ENCODE results near the gene IRX5. TPM values are rescaled to one million over a fixed set of nuclear protein-coding genes. Genes with fewer than 3 reads are reported as not detected.

IRX5 gene
- total RNA-seq, 2 experiments from 2014 or later: not detected

GRCh38 chr16:54952195-54952594 is 21.5 kb downstream of the IRX5 start:
- ATAC-seq (ENCODE audit: poor library complexity) (no peak), DNase-seq (no peak)
- Mint-ChIP-seq H3K36me3 (ENCODE audit: low read depth) (no peaks in the 10 kb centered on the region), H3K27ac (no peak overlapping the region), H3K9me3 (no peaks in the 10 kb centered on the region), H3K4me3 (no peak overlapping the region), H3K4me1 (ENCODE audit: low read depth) (no peaks in the 10 kb centered on the region), H3K27me3 (peaks cover 37% of the 10 kb centered on the region)
- Histone ChIP-seq H3K4me1 (ENCODE audit: insufficient read depth, low read length) (no peaks in the 10 kb centered on the region), H3K4me3 (ENCODE audit: low read length) (no peak overlapping the region), H3K36me3 (ENCODE audit: insufficient read depth, low read length) (no peaks in the 10 kb centered on the region), H3K27me3 (ENCODE audit: control insufficient read depth in 1 of 2, insufficient read depth in 2 of 2, low read length in 2 of 2) (peaks cover 7 to 9% of the 10 kb centered on the region in 2 experiments), H3K9me3 (ENCODE audit: control insufficient read depth in 1 of 2, insufficient read depth in 1 of 2, low read length in 2 of 2) (peaks cover 0 to 4% of the 10 kb centered on the region in 2 experiments), H3K27ac (ENCODE audit: low read depth in 1 of 2, low read length in 2 of 2) (no peak overlapping the region)
- ChIA-PET CTCF (no interaction called here), POLR2A (no interaction called here)
- TF ChIP-seq CTCF (IDR thresholded peaks at IDR 0.05): no peak
- intact Hi-C loops (cut with DNase I, micrococcal nuclease): no loop called here

DNA sequence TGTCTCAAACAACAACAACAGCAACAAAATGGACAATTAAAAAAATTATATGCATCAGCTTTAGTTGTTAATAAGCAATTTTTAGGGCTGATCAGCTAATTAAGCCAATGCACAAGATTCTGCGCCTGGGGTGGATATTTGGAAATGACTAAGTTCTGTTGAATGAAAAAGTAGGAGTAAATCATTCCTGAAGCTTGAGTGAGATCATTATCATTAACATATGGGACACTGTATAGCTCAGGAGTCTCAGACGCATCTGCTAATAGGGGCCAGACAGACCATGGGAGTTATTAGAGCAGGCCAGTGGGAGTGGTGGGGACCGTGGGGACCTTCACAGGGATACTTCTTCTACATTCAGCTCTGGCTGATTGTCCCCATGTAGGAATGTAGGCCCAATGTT is 22.8 kb downstream of the IRX5 start:
- ChIA-PET CTCF (no interaction called here), POLR2A (no interaction called here)

GRCh38 chr16:54954220-54954619 is 23.6 kb downstream of the IRX5 start:
- intact Hi-C loops (cut with DNase I, micrococcal nuclease): no loop called here
- DNase-seq: no peak
- no peak for TF ChIP-seq CTCF (IDR thresholded peaks at IDR 0.05)
- H3K4me1 Mint-ChIP-seq (ENCODE audit: low read depth): no peaks in the 10 kb centered on the region
- Histone ChIP-seq H3K36me3 (ENCODE audit: insufficient read depth, low read length) (no peaks in the 10 kb centered on the region), H3K4me1 (ENCODE audit: insufficient read depth, low read length) (no peaks in the 10 kb centered on the region), H3K4me3 (ENCODE audit: low read length) (no peak overlapping the region), H3K27ac (ENCODE audit: low read depth in 1 of 2, low read length in 2 of 2) (no peak overlapping the region), H3K9me3 (ENCODE audit: control insufficient read depth in 1 of 2, insufficient read depth in 1 of 2, low read length in 2 of 2) (peaks cover 0 to 4% of the 10 kb centered on the region in 2 experiments), H3K27me3 (ENCODE audit: control insufficient read depth in 1 of 2, insufficient read depth in 2 of 2, low read length in 2 of 2) (peaks cover 2 to 9% of the 10 kb centered on the region in 2 experiments)
- no peak overlapping the region for H3K27ac Mint-ChIP-seq
- no peaks in the 10 kb centered on the region for H3K9me3 Mint-ChIP-seq
- H3K4me3 Mint-ChIP-seq: no peak overlapping the region
- ChIA-PET POLR2A (no interaction called here), CTCF (no interaction called here)
- H3K27me3 Mint-ChIP-seq: peaks cover 40% of the 10 kb centered on the region
- no peak for ATAC-seq (ENCODE audit: poor library complexity)
- H3K36me3 Mint-ChIP-seq (ENCODE audit: low read depth): no peaks in the 10 kb centered on the region

More for the DNA sequence above, 22.8 kb downstream of the IRX5 start:
- no peak for ATAC-seq (ENCODE audit: poor library complexity)
- H3K4me1 ChIP-seq (ENCODE audit: insufficient read depth, low read length): no peaks in the 10 kb centered on the region
- no peak for DNase-seq
- peaks cover 35% of the 10 kb centered on the region for H3K27me3 Mint-ChIP-seq
- intact Hi-C loops (cut with DNase I, micrococcal nuclease): no loop called here
- no peak overlapping the region for H3K4me3 Mint-ChIP-seq
- H3K27me3 ChIP-seq (ENCODE audit: control insufficient read depth in 1 of 2, insufficient read depth in 2 of 2, low read length in 2 of 2): peaks cover 4 to 9% of the 10 kb centered on the region in 2 experiments
- H3K4me3 ChIP-seq (ENCODE audit: low read length): no peak overlapping the region
- TF ChIP-seq CTCF (IDR thresholded peaks at IDR 0.05): no peak
- peaks cover 0 to 4% of the 10 kb centered on the region in 2 experiments for H3K9me3 ChIP-seq (ENCODE audit: control insufficient read depth in 1 of 2, insufficient read depth in 1 of 2, low read length in 2 of 2)
- H3K4me1 Mint-ChIP-seq (ENCODE audit: low read depth): no peaks in the 10 kb centered on the region
- H3K27ac Mint-ChIP-seq: no peak overlapping the region
- H3K27ac ChIP-seq (ENCODE audit: low read depth in 1 of 2, low read length in 2 of 2): no peak overlapping the region
- H3K36me3 Mint-ChIP-seq (ENCODE audit: low read depth): no peaks in the 10 kb centered on the region
- H3K9me3 Mint-ChIP-seq: no peaks in the 10 kb centered on the region
- H3K36me3 ChIP-seq (ENCODE audit: insufficient read depth, low read length): no peaks in the 10 kb centered on the region

All from CD4-positive, alpha-beta T cell (primary cell).